H9 (cell line): Measurements from ENCODE around the gene DLL4. TPM values are rescaled to one million over a fixed set of nuclear protein-coding genes. Genes with fewer than 3 reads are reported as not detected.

Source experiments
- DNase-seq: peaks from one replicate; pipeline ENCODE4 v3.0.0-alpha.2; 2017
- H2AFZ ChIP-seq: one replicate; pipeline ENCODE4 v1.6.1; 2013; ENCODE audit warnings: mild to moderate bottlenecking, low read length, control low read depth, moderate library complexity
- H2AK5ac ChIP-seq: 2 replicates; pipeline ENCODE4 v1.6.1; 2013; ENCODE audit warnings: low read length, control low read depth, mixed read lengths; ENCODE audit not compliant: insufficient read length
- H2BK120ac ChIP-seq: one replicate; pipeline ENCODE4 v1.6.1; 2013; ENCODE audit warnings: low read depth, mild to moderate bottlenecking, low read length, control low read depth, inconsistent platforms; ENCODE audit not compliant: poor library complexity, severe bottlenecking
- H2BK12ac ChIP-seq: 2 replicates; pipeline ENCODE4 v1.6.1; 2013; ENCODE audit warnings: low read length, control low read depth, mixed read lengths, low read depth; ENCODE audit not compliant: insufficient read length
- H2BK15ac ChIP-seq: 2 replicates; pipeline ENCODE4 v1.6.1; 2013; ENCODE audit warnings: low read depth, low read length, control low read depth
- H2BK20ac ChIP-seq: one replicate; pipeline ENCODE4 v1.6.1; 2013; ENCODE audit warnings: low read depth, mild to moderate bottlenecking, low read length, control low read depth, inconsistent platforms; ENCODE audit not compliant: poor library complexity, severe bottlenecking
- H2BK5ac ChIP-seq: 2 replicates; pipeline ENCODE4 v1.6.1; 2013; ENCODE audit warnings: low read length, control low read depth, mixed read lengths; ENCODE audit not compliant: insufficient read length
- H3K14ac ChIP-seq: 2 replicates; pipeline ENCODE4 v1.6.1; 2013; ENCODE audit warnings: low read length, control low read depth; ENCODE audit not compliant: insufficient read depth
- H3K18ac ChIP-seq: 2 replicates; pipeline ENCODE4 v1.6.1; 2013; ENCODE audit warnings: low read depth, mild to moderate bottlenecking, mixed read lengths, low read length, control low read depth; ENCODE audit not compliant: insufficient read length
- H3K23ac ChIP-seq: 2 replicates; pipeline ENCODE4 v1.6.1; 2013; ENCODE audit warnings: low read length, control low read depth, mixed read lengths, low read depth; ENCODE audit not compliant: insufficient read length
- H3K23me2 ChIP-seq: 2 replicates; pipeline ENCODE4 v1.6.1; 2013; ENCODE audit warnings: low read depth, mild to moderate bottlenecking, mixed read lengths, low read length, control low read depth; ENCODE audit not compliant: insufficient read length, poor library complexity, severe bottlenecking
- H3K27ac ChIP-seq: 2 replicates; pipeline ENCODE4 v1.5.1; 2013; ENCODE audit warnings: low read length, control low read depth, mixed read lengths, low read depth; ENCODE audit not compliant: insufficient read length
- H3K27me3 ChIP-seq: 2 replicates; pipeline ENCODE4 v1.6.1; 2013; ENCODE audit warnings: low read length, control low read depth, inconsistent platforms; ENCODE audit not compliant: insufficient read depth
- H3K4ac ChIP-seq: 2 replicates; pipeline ENCODE4 v1.6.1; 2013; ENCODE audit warnings: low read depth, mild to moderate bottlenecking, control low read depth, inconsistent platforms, low read length, moderate library complexity
- H3K4me1 ChIP-seq: 2 replicates; pipeline ENCODE4 v1.6.1; 2013; ENCODE audit warnings: low read length, control low read depth, inconsistent platforms; ENCODE audit not compliant: insufficient read depth
- H3K4me2 ChIP-seq: 2 replicates; pipeline ENCODE4 v1.6.1; 2013; ENCODE audit warnings: low read length, control low read depth, mixed read lengths; ENCODE audit not compliant: insufficient read length, insufficient read depth
- H3K56ac ChIP-seq: 2 replicates; pipeline ENCODE4 v1.6.1; 2013; ENCODE audit warnings: low read depth, mild to moderate bottlenecking, mixed read lengths, low read length, control low read depth; ENCODE audit not compliant: insufficient read length
- H3K79me1 ChIP-seq: 2 replicates; pipeline ENCODE4 v1.6.1; 2013; ENCODE audit warnings: low read depth, mild to moderate bottlenecking, moderate library complexity, low read length, control low read depth, inconsistent platforms; ENCODE audit not compliant: insufficient read depth, poor library complexity, severe bottlenecking
- H3K79me2 ChIP-seq: 2 replicates; pipeline ENCODE4 v1.6.1; 2013; ENCODE audit warnings: low read length, control low read depth, inconsistent platforms; ENCODE audit not compliant: insufficient read depth
- H3K9ac ChIP-seq: 2 replicates; pipeline ENCODE4 v1.6.1; 2013; ENCODE audit warnings: low read length, control low read depth, mixed read lengths; ENCODE audit not compliant: insufficient read length; ENCODE audit errors: extremely low read depth
- H3K9me3 ChIP-seq: one replicate; pipeline ENCODE4 v1.6.1; 2013; ENCODE audit warnings: low read depth, low read length, inconsistent platforms; ENCODE audit not compliant: control insufficient read depth
- H3T11ph ChIP-seq: one replicate; pipeline ENCODE4 v1.6.1; 2013; ENCODE audit warnings: mild to moderate bottlenecking, low read length, control low read depth, inconsistent platforms
- H4K20me1 ChIP-seq: one replicate; pipeline ENCODE4 v1.6.1; 2013; ENCODE audit not compliant: control insufficient read depth, insufficient read length, insufficient read depth
- H4K5ac ChIP-seq: 2 replicates; pipeline ENCODE4 v1.6.1; 2013; ENCODE audit warnings: low read depth, mild to moderate bottlenecking, mixed read lengths, low read length, control low read depth; ENCODE audit not compliant: insufficient read length
- H4K8ac ChIP-seq: replicated peaks from 2 replicates; pipeline ENCODE4 v1.6.1; 2013; ENCODE audit warnings: low read length, control low read depth, mixed read lengths, low read depth; ENCODE audit not compliant: insufficient read length
- H4K91ac ChIP-seq: 2 replicates; pipeline ENCODE4 v1.6.1; 2013; ENCODE audit warnings: low read depth, mild to moderate bottlenecking, moderate library complexity, mixed read lengths, low read length, control low read depth; ENCODE audit not compliant: insufficient read length
- H3K27ac Mint-ChIP-seq, 3 experiments: 2 replicates in 2 of 3; 3 replicates in 1 of 3; pipeline ENCODE4 v1.8.0; 2020 to 2021; ENCODE audit warnings: mixed read lengths in 3 of 3, mild to moderate bottlenecking in 1 of 3, moderate library complexity in 1 of 3
- H3K27me3 Mint-ChIP-seq: 2 replicates; pipeline ENCODE4 v1.8.0; 2021; ENCODE audit warnings: low read depth, mild to moderate bottlenecking, moderate library complexity, mixed read lengths
- H3K36me3 Mint-ChIP-seq, 3 experiments: 2 replicates in 2 of 3; 3 replicates in 1 of 3; pipeline ENCODE4 v1.8.0; 2020 to 2021; ENCODE audit warnings: low read depth in 3 of 3, mixed read lengths in 3 of 3; ENCODE audit not compliant: insufficient read depth in 1 of 3
- H3K4me1 Mint-ChIP-seq, 2 experiments: 2 replicates each; pipeline ENCODE4 v1.8.0; 2020; ENCODE audit warnings: mixed read lengths in 2 of 2
- H3K4me3 Mint-ChIP-seq, 2 experiments: 2 replicates in 1 of 2; 3 replicates in 1 of 2; pipeline ENCODE4 v1.8.0; 2020 to 2021; ENCODE audit warnings: mild to moderate bottlenecking in 2 of 2, mixed read lengths in 2 of 2, moderate library complexity in 1 of 2
- H3K9me3 Mint-ChIP-seq, 2 experiments: 2 replicates in 1 of 2; 3 replicates in 1 of 2; pipeline ENCODE4 v1.8.0; 2020; ENCODE audit warnings: mild to moderate bottlenecking in 2 of 2, mixed read lengths in 2 of 2, moderate library complexity in 1 of 2
- CTCF ChIP-seq: fragments of 200-600 bp; sonication (generic); conservative IDR thresholded peaks from 3 replicates; pipeline ENCODE4 v1.8.0; 2021; ENCODE audit warnings: antibody characterized with exemption, mild to moderate bottlenecking
- WGBS: extraction: QIAGEN DNeasy Blood & Tissue Kit; methylation state at CpG from one replicate; pipeline ENCODE4 v1.1.7; 2013; ENCODE audit warnings: missing lambda C conversion rate, low lambda C conversion rate, mixed read lengths; ENCODE audit not compliant: insufficient read length; ENCODE audit errors: extremely low coverage; 5-methylcytosine and 5-hydroxymethylcytosine counted together
- total RNA-seq: library from RNA; stranded (reverse); gene quantifications from 2 replicates; pipeline ENCODE4 v1.2.1, GENCODE V29; 2021

Gene DLL4
- total RNA-seq, 1 experiment from 2014 or later: 0.28 TPM

DNA sequence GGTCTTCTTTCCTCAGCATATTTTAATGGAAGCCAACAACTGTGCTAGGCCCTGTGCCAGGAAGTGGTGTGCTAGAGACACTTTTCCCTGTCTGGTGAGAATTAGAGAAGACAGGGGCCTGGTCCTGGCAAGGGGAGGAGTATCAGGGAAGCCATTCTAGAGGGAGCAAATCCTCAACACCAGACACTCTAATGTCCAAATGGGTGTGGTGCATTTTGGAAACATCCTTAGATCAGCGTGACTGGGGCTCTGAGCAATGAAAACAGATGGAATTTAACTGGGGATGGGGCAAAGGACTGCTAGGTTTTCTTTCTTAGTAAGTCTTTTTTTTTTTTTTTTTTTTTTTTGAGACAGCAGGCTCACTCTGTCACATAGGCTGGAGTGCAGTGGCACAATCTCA lies 42.6 kb upstream of the DLL4 start:
- Histone ChIP-seq H3K27ac (no peak overlapping the region), H3K23ac (no peak overlapping the region), H3K14ac (no peak overlapping the region), H3K27me3 (no peaks in the 10 kb centered on the region), H3K4me1 (no peaks in the 10 kb centered on the region), H3K9me3 (no peaks in the 10 kb centered on the region), H2AK5ac (no peak overlapping the region), H3K79me1 (no peaks in the 10 kb centered on the region), H3T11ph (no peak overlapping the region), H3K23me2 (no peaks in the 10 kb centered on the region), H3K18ac (no peak overlapping the region), H4K5ac (no peak overlapping the region), H4K8ac (no peak overlapping the region), H2BK15ac (no peak overlapping the region), H3K4me2 (no peak overlapping the region), H4K91ac (no peak overlapping the region), H2BK12ac (no peak overlapping the region), H2BK20ac (no peak overlapping the region), H3K56ac (no peak overlapping the region), H4K20me1 (no peaks in the 10 kb centered on the region), H3K9ac (no peak overlapping the region), H2BK5ac (no peak overlapping the region), H2AFZ (no peak overlapping the region), H3K4ac (no peak overlapping the region), H3K79me2 (no peaks in the 10 kb centered on the region), H2BK120ac (no peak overlapping the region)
- Mint-ChIP-seq H3K4me1 (no peaks in the 10 kb centered on the region), H3K9me3 (peaks cover 5 to 7% of the 10 kb centered on the region in 2 experiments; a peak in 4 of 5 replicates), H3K36me3 (no peaks in the 10 kb centered on the region), H3K4me3 (no peak overlapping the region), H3K27me3 (peaks cover 1% of the 10 kb centered on the region), H3K27ac (no peak overlapping the region)
- DNase-seq: no peak
- no peak for TF ChIP-seq CTCF
- no CpG with 5 or more reads among the region's 1 CpG for WGBS
